H4 (cell line): ENCODE data around the gene NCOR1. TPM values are rescaled to one million over a fixed set of nuclear protein-coding genes. Genes with fewer than 3 reads are reported as not detected.
"Not testable (repeated sequence)": the region's sequence is repeated elsewhere in the genome, so short reads cannot be mapped to it uniquely, and the experiment has no call there.

Experiments
- DNase-seq: peaks from one replicate; pipeline ENCODE4 v3.0.0-alpha.2; 2015; ENCODE audit warnings: low spot score
- total RNA-seq: library from RNA; depleted of rRNA; stranded (reverse); fragments of >200 nt; shearing (Covaris generic); gene quantifications from 2 replicates; pipeline ENCODE4 v1.2.3, GENCODE V29; 2014

NCOR1 gene
- total RNA-seq, 1 experiment from 2014 or later, result 30.2 TPM

DNA sequence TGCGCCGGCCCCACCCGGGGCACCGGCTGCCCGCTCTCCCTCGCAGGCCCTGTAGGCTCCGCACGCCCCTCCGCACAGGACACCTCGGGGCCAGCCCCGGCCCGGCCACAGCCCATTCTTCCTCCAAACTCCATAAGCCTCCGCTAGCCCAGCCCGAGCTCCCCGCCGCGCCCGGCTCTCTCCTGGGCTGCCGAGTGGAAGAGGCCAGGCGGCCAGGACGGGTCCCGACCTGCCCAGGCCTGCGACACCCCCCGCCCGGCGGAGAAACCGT, 397 bp downstream of the NCOR1 start:
- no peak for DNase-seq

DNA sequence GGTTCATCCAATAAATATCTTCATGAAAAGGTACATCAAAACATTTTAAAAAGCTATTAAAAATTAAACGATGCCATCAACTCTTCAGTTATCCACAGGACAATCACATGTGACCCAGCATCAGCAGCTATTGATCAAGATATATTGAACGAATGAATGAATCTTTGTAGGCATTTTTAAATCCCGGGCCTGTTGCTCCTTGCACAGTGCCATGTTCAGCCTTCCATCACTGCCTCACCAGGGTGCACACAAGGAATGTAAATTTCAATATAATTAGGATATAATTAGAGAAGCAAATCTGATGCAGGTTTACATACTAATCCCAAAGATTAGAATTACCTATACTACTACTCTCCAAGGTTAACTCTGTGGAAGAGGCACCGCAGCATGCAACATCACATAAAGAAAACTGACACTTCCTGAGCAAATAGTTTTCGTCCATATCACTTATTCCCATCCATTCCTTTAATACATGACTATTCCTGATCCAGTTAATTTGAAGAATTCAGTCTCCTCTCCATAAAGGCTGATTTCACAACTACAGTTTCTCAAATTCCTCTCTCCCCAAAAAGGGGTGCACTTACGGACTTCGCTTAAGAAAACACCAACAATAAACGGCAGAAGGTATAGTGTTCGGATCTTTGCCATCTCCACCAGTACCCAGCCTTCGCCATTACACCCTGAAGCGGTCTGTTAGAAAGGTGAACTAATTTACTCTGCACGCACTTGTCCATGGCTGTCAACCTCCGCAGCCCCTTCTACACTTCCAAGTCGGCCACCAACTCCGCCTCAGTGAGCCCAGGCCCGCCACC, 938 bp downstream of the NCOR1 start:
- no peak for DNase-seq

DNA sequence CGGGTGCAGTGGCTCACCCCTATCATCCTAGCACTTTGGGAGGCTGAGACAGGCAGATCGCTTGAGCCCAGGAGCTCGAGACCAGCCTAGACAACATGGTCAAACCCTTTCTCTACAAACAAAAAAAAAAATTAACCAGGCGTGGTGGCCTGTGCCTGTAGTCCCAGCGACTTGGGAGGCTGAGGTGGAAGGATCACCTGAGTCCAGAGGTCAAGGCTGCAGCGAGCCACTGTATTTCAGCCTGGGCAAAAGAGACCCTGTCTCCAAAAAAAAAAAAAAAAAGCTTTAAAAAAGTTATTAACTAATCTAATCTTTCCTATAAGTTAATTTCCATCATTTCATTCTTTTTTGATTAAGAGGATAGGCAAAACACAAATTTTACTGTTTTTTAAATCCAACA, 2.5 kb downstream of the NCOR1 start:
- DNase-seq, result no peak

DNA sequence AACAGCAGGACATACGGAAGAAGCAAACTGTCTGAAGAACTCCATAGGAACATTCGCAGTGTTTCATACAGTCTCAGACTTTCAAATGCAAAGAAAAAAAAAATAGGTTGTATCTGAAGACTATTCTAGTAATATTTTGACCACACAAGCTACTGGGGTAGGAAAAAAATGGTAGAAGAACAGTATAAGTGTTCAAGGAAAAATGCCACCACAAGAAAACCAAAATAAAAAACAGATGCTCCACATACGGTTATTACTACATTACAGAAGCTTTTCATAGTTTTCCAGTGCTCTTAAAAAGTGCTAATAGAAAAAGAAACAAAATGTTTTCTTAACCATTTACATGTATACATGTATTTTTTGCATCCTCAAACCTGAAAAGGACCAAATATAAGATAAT, 3.7 kb downstream of the NCOR1 start:
- no peak for DNase-seq

DNA sequence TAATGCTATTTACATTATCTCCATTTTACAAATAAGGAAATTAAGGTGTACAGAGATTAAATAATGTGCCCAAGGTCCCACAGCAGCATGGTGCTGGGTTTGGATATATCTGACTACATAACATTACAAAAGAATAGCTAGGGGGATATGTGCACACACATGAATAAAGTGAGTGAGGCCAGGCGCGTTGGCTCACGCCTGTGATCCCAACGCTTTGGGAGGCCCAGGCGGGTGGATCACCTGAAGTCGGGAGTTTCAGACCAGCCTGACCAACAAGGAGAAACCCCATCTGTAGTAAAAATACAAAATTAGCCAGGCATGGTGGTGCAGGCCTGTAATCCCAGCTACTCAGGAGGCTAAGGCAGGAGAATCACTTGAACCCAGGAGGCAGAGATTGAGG, 10.6 kb downstream of the NCOR1 start:
- not testable (repeated sequence) for DNase-seq

DNA sequence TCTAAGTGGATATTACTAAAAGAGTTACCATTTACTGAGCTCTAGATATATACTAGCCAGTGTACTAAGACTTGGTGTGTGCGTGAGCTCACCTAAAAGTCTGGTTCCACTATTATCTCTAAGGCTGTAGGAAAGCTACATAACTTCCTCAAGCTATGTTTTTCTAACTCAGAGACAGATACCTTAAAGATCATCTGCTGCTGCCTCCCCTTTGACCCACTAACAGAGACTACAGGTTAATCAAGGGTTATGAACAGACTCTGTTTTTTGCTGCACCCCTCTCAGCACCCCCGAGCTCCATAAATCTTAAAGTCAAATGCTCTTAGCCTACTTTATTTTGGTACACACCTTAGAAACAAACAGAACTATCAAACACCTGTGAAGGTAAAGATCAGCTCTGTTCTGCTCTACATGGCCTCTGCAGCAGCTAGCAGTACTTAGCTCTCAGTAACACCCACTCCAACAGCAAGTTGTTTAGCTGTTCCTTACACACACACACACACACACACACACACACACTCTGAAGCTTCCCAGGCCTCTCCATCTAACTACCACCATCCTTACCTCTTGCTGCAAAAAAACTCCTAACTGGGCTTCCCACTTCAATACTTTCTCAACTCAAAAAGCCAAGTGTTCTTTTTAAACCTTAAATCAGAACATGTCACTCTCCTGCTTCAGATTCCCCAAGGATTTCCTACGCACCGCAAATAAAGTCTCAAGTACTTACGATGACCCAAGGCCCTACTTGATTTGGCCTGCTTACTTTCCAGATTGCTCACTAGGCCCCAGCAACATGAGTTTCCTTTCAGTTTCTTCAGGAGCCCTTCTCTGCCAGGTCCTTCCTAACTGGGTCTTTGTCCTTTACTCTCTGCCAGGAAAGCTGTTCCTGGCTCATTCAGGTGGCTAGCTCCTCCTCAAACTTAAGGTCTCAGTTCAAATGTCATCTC, 12.5 kb downstream of the NCOR1 start:
- not testable (repeated sequence) for DNase-seq

DNA sequence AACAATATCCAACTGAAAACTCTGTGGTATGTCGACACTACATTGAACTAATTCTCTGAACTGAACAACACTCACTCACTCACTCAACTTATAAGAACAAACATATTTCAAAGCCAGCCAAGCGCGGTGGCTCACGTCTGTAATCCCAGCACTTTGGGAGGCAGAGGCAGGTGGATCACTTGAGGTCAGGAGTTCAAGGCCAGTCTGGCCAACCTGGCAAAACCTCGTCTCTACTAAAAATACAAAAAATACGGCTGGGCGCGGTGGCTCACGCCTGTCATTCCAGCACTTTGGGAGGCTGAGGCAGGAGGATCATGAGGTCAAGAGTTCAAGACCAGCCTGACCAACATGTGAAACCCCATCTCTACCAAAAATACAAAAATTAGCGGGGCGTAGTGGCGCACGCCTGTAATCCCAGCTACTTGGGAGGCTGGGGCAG, 13.6 kb downstream of the NCOR1 start:
- DNase-seq, result not testable (repeated sequence)

DNA sequence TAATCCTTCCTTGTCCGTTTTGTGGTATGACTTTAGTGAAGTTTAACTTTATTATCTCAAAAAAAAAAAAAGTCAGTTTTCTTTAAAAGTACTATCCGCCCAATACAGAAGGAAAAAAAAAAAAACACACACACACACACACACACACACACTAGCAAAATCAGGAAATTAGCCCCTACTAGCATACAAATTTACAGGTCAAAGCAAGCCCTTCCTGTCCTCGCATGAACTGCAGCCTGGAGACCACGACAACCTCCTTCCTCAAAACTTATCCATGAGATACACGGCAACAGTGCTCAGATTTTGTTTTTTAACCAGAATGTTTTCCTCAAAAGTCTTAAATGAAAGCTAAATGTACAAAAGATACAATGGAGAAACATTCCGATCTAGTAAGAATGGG, 16.2 kb downstream of the NCOR1 start:
- DNase-seq, result no peak

DNA sequence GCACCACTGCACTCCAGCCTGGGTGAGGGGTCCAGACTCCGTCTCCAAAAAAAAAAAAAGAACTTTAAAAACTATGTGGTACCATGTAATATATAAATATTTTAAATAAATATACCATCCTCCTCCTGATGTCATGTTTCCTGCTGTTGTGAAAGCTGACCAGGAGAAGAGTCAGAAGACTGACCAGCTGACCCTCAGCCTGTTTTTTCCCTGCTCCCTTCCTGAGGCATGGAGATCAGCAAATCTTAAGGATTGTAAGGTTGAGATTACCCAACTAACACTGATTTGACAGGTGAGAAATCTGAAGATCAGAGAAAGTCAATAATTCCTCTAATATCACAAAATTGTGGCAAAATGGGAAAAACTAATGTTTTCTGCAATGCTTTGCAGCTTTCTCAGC, 18.1 kb downstream of the NCOR1 start:
- DNase-seq, result no peak

DNA sequence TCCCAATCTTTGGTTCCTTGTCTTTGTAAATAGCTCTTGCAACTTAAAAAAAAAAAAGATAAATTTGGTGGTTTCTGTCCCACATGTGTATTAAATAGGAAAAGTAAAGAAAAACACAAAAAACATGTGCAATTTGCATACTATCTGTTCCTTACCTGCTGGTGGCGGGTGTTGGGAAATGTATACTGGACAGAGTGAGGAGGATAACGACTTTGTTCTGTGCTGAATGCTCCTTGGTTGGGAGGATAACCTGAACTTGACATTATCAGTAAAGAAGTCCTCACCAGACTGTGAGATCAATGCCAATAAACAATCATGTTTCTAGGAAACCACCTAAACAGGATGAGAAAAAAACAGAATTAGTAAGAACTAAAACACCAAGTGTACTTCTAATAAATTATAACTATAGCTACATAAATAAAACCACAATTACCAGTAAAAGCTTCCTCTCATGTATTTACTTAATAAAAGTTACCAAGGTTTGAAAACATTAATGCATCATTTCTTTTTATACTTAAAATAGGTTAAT, 21.0 kb downstream of the NCOR1 start:
- not testable (repeated sequence) for DNase-seq

DNA sequence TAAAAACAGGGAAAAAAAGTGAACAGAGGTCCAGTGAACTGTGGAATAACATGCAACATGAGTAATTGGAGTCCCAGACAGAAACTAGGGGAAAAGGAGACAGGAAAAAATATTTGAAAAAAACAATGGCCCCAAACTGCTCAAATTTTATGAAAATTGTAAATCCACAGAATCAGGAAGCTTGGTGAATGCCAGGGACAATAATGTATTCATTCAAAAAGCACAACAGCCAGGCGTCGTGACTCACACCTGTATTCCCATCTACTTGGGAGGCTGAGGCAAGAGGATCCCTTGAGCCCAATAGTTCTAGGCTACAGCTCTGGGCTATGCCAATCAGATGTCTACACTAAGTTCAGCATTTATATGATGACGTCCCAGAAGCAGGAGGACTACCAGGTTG, 23.7 kb downstream of the NCOR1 start:
- no peak for DNase-seq

DNA sequence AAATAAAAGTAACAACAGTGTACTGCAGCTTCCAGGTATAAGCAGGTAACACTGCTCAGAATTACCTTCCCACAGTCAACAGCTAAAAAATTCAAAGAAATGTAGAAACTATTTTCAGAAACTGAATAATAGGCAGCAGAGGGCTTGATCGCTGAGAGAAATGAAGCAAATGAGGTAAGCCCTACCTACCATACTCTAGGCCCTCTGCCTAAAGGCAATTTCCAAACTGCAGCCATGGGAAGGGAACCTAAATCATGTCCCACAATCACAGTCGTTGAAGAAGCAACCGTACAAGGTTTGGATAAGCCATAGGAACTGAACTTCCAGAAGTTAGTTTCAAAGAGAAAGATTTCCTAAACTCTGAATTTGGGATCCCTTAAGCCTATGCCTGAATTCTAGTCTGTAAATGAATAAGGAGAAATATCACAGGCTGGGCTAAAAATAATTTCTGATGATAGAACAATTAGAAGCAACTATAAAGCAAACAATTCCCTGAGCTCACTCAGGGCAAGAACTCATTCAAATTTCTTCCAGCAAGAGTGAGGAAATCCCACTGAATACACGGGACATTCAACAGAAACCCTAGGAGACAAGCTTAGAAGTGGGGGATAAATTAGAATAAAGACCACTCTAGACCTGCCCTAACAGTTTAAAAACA, 24.5 kb downstream of the NCOR1 start:
- DNase-seq, result no peak

DNA sequence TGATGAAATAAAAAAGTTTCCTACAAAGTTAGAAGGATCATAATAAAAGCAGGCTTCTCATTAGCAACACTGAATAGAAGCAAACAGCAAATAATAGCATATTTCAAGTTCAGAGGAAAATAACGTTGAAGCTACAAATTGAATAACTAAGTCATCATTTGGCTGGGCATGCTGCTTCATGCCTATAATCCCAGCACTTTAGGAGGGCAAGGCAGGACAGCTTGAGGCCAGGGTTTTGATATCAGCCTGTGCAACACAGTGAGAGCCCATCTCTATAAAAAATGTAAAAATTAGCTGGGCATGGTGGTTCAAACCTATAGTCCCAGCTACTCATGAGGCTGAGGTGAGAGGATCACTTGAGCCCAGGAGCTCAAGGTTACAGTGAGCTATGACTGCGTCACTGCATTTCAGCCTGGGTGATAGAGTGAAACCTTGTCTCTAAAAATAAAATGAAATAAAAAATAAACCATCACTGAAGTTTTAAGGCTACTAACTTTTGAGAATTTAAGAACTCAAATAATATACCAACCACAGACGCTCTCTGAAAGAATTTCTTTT, 25.5 kb downstream of the NCOR1 start:
- DNase-seq, result no peak

DNA sequence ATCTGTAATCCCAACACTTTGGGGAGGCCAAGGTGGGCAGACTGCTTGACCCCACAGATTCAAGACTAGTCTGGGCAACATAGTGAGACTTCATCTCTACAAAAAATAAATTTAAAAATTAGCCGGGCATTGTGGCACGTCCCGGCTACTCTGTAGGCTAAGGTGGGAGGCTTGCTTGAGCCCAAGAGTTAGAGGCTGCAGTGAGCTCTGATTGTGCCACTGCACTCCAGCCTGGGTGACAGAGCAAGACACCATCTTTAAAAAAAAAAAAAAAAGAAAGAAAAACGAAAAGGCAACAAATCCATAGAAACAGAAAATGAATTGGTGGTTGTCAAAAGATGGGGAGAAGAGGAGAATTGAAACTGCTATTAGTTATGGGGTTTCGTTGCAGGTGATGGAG, 27.7 kb downstream of the NCOR1 start:
- no peak for DNase-seq

DNA sequence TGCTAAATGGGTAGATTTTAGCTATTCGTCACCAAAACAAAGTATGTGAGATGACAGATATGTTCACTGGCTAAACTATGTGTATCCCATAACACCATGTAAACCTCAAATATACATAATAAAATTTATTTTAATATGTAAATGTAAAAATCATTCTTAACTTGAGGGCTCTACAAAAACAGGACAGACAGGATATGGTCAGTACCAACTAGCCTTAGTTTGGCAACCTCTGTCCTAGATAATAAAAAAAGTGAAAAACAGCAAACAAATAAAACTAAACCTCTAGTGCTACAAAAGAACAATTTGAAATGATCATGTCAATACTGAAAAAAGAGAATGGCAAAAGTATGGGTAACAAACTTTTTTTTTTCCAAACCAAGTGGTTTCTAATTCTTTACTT, 33.8 kb downstream of the NCOR1 start:
- DNase-seq, result no peak

DNA sequence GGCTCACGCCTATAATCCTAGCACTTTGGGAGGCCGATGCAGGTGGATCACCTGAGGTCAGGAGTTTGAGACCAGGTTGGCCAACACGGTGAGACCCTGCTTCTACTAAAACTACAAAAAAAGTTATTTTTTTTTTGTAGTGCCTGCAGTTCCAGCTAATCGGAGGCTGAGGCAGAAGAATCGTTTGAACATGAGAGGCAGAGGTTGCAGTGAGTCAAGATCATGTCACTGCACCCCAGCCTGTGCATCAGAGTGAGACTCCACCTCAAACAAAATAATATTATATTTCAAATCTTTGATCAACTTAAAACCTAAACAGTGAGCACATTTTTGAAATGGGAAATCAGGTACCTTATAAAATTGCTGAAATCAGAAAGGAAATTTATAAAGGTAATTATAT, 36.5 kb downstream of the NCOR1 start:
- DNase-seq, result no peak

DNA sequence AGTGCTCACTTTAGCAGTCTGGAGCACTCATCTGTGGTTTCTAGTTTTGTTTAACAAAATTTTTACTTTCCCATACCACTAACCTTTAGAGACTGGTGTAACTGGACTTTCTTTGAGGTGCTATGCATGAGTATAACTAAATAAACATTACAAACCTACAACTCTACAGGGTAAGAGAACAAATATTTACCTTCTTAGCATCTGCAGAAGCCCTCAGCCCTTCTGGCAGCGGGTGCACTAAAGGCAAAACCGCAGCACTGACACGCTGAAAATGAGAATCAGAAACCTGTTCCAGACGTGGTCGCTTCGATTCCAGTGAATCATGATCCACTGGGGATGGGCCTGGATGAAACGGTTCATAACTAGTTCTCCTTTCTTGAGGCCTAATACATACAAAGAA, 43.7 kb downstream of the NCOR1 start:
- peak; percentile 44 for DNase-seq

DNA sequence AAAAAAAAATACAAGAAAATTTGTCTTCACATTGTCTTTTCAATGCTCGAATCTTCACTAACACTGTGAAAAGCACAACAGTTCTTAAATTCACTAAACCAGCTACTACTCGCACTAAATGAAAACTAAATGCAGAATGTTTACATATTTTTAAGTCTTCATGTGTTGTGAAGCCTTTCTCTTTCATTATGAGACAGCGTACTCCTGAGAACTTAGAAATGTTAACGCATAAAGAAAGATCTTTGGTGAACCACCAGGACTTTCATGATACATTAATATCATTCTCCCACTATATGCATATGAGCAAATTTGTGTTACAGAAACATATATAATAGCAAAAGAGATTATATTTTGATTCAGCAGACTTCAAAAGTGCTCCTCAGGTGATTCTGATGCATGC, 48.6 kb downstream of the NCOR1 start:
- DNase-seq, result not testable (repeated sequence)

DNA sequence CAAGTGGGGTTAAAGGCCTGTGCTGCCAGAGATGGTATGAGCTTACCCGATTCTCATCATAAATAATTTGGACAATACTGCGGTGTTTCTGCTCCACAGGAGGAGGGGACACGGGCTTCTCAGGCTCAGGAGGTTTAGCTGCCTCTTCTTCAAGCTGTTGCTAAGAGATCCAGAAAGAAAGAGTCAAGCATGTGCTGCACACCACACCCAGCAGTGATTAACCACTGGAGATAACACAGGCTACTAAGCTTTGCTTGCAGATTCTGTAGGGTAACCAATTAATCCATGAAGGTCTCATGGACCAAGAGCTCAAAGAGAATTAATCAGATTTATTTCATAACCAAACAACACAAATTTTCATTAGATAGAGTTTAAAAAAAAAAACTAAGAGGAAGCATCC, 56.6 kb downstream of the NCOR1 start:
- DNase-seq, result no peak

DNA sequence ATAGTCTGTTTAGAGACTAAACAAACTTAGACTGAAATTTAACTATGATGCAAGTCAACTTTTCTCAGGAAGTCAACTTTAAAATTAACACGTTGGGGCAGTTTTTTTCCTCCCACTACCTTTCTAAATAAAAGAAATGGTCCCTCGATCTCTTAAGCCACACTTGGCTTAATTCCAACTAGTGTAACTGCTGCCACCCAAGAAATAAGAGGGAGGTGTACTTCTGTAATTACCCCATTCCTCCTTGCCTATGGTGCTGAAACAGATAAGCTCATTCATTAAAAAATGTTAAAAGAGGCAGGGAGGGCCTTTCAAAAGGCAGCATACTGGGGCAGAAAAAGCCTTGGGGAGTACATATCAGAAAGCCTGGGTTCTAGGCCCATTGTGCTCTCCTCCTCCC, 59.8 kb downstream of the NCOR1 start:
- DNase-seq, result no peak

DNA sequence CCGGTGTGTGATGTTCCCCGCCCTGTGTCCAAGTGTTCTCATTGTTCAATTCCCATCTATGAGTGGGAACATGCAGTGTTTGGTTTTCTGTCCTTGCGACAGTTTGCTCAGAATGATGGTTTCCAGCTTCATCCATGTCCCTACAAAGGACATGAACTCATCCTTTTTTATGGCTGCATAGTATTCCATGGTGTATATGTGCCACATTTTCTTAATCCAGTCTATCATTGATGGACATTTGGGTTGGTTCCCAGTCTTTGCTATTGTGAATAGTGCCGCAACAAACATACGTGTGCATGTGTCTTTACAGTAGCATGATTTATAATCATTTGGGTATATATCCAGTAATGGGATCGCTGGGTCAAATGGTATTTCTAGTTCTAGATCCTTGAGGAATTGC, 63.0 kb downstream of the NCOR1 start:
- DNase-seq, result not testable (repeated sequence)

DNA sequence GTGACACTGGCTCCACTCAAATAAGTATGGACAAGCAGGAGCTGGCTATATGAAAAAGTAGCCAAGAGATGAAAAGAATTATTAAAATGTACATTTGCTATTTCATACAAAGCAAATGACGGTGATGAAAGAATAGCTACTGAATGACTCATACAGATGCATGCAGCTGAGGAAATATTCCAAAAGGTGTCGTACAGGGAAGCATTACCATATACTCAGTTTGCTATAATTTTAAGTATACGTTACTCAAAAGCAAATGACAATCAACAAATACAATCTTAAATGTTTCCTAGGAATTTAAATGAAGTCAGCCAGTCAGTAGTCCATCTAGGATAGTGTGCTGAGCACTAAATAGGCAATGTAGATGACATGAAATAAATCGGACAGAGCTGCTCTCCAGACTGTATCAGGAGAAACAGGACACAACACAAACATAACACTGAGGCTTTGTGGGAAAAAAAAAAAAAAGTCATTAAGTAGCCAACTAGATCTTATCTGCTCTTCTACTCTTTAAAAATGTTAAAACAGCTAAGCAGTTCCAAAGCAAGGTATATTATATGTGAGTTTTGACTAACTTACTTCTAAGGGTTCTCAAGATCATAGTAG, 65.0 kb downstream of the NCOR1 start:
- no peak for DNase-seq
